ENCODE results near the gene L2HGDH. TPM values are rescaled to one million over a fixed set of nuclear protein-coding genes. Genes with fewer than 3 reads are reported as not detected.

L2HGDH gene
- total RNA-seq, 6 experiments from 2014 or later: 3.1 to 5.2 (median 3.4) TPM

GRCh38 chr14:50230401-50230700, 81.7 kb downstream of the L2HGDH start:
- Mint-ChIP-seq H3K36me3 (ENCODE audit: low read depth) (peaks cover 5% of the 10 kb centered on the region), H3K27me3 (ENCODE audit: insufficient read depth) (no peaks in the 10 kb centered on the region), H3K4me1 (ENCODE audit: low read depth) (peaks cover 48% of the 10 kb centered on the region), H3K4me3 (peak overlapping the region; percentile 94), H3K9me3 (no peaks in the 10 kb centered on the region), H3K27ac (peak overlapping the region; percentile 84)
- DNase-seq: no peak
- no peak for TF ChIP-seq CTCF (IDR thresholded peaks at IDR 0.05)

- 0 out of 2 replicates have a peak overlapping the region, but pooled peaks have one; percentile 14 for H3K27ac Mint-ChIP-seq
- H3K4me3 Mint-ChIP-seq: peak overlapping the region; percentile 94
- H3K4me1 Mint-ChIP-seq (ENCODE audit: low read depth): peaks cover 55% of the 10 kb centered on the region
- H3K36me3 Mint-ChIP-seq (ENCODE audit: low read depth): peaks cover 5% of the 10 kb centered on the region
- no peaks in the 10 kb centered on the region for H3K27me3 Mint-ChIP-seq (ENCODE audit: insufficient read depth)
- no peaks in the 10 kb centered on the region for H3K9me3 Mint-ChIP-seq
- DNase-seq: no peak
- no peak for TF ChIP-seq CTCF (IDR thresholded peaks at IDR 0.05)
Observed at GRCh38 chr14:50229681-50230080, 82.3 kb downstream of the L2HGDH start.

GRCh38 chr14:50228313-50228712, 83.7 kb downstream of the L2HGDH start:
- Mint-ChIP-seq H3K27me3 (ENCODE audit: insufficient read depth) (no peaks in the 10 kb centered on the region), H3K4me1 (ENCODE audit: low read depth) (peaks cover 60% of the 10 kb centered on the region)

DNA sequence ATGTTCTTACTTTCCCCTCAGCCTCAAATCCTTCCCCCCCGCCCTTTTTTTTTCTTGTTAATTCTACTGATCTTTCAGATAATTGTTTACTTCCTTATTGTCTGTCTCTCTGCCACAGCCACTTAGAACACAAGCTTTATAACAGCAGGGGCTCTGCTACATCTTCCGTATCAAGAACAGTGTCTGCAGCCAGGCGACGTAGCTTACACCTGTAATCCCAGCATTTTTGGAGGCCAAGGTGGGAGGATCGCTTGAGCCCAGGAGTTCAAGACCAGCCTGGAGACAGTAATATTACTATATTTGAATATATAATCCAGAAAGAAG, 86.1 kb downstream of the L2HGDH start:
- Mint-ChIP-seq H3K36me3 (ENCODE audit: low read depth) (peaks cover 5% of the 10 kb centered on the region), H3K9me3 (no peaks in the 10 kb centered on the region), H3K4me3 (peak overlapping the region; percentile 75), H3K27ac (peak overlapping the region; percentile 62), H3K27me3 (ENCODE audit: insufficient read depth) (no peaks in the 10 kb centered on the region), H3K4me1 (ENCODE audit: low read depth) (peaks cover 62% of the 10 kb centered on the region)
- TF ChIP-seq CTCF (IDR thresholded peaks at IDR 0.05): no peak
- DNase-seq: no peak

More at GRCh38 chr14:50228313-50228712, 83.7 kb downstream of the L2HGDH start:
- Mint-ChIP-seq H3K4me3 (no peak overlapping the region), H3K27ac (no peak overlapping the region), H3K9me3 (no peaks in the 10 kb centered on the region), H3K36me3 (ENCODE audit: low read depth) (peaks cover 5% of the 10 kb centered on the region)
- DNase-seq: no peak
- no peak for TF ChIP-seq CTCF (IDR thresholded peaks at IDR 0.05)

- TF ChIP-seq CTCF (IDR thresholded peaks at IDR 0.05): no peak
- DNase-seq: peak; percentile 89
- Mint-ChIP-seq H3K4me1 (ENCODE audit: low read depth) (peaks cover 67% of the 10 kb centered on the region), H3K27me3 (ENCODE audit: insufficient read depth) (no peaks in the 10 kb centered on the region), H3K4me3 (peak overlapping the region; percentile 75), H3K36me3 (ENCODE audit: low read depth) (peaks cover 5% of the 10 kb centered on the region), H3K9me3 (no peaks in the 10 kb centered on the region), H3K27ac (peak overlapping the region; percentile 62)
Observed at GRCh38 chr14:50225067-50225973, 86.7 kb downstream of the L2HGDH start.

All from HFFc6 (cell line).